ENCODE data around the gene BSND. TPM values are rescaled to one million over a fixed set of nuclear protein-coding genes. Genes with fewer than 3 reads are reported as not detected.

Gene BSND
- total RNA-seq, 1 donor from 2014 or later = not detected

- no peaks in the 10 kb centered on the region for H3K27me3 Mint-ChIP-seq (ENCODE audit: insufficient read depth)
- no peaks in the 10 kb centered on the region for H3K9me3 Mint-ChIP-seq
- no peak overlapping the region for H3K4me3 Mint-ChIP-seq
- no peak overlapping the region for H3K27ac Mint-ChIP-seq
- DNase-seq (ENCODE audit: low spot score) = no peak
- H3K36me3 Mint-ChIP-seq (ENCODE audit: low read depth) = no peaks in the 10 kb centered on the region
- intact Hi-C loops (cut with micrococcal nuclease) = no loop called here
- H3K4me1 Mint-ChIP-seq (ENCODE audit: low read depth) = peaks cover 11% of the 10 kb centered on the region
Observed at GRCh38 chr1:55061000-55061705, 62.4 kb downstream of the BSND start.

Other genes with a start within 250 kb of the BSND start
- gene PARS2, start 234.4 kb upstream of the BSND start, total RNA-seq = 5.9 and 6.7 TPM in 2 replicates
- gene TTC22, start 197.6 kb upstream of the BSND start, total RNA-seq = 2.2 and 2.3 TPM in 2 replicates
- gene DHCR24, start 111.7 kb upstream of the BSND start, total RNA-seq = 206 and 211 TPM in 2 replicates
- gene TMEM61, start 18.3 kb upstream of the BSND start, total RNA-seq = not detected in 2 replicates
- gene PCSK9, start 40.6 kb downstream of the BSND start, total RNA-seq = not detected in 2 replicates
- gene USP24, start 216.4 kb downstream of the BSND start, total RNA-seq = 53.6 and 58.6 TPM in 2 replicates

Measured in activated T-helper 1 cell treated with anti-CD3 and anti-CD28 coated beads, Interleukin-12 subunit alpha, Interleukin-12 subunit beta, Interleukin-2, Interleukin-4 antibody, amounts not matched to agents 30 ng/mL and 10 ng/mL and 1 ng/mL, durations not matched to agents 14 hours and 24 hours and 36 hours (primary cell).